K562 (cell line): ENCODE results near the gene UBA1. TPM values are rescaled to one million over a fixed set of nuclear protein-coding genes. Genes with fewer than 3 reads are reported as not detected.
A peak's percentile ranks its signal among the peaks of the same experiment; 100 is the strongest.

Experiments used
- ATAC-seq: fragments of 200-7000 bp; cut with Tn5 transposase; 3 replicates; pipeline ENCODE4 v1.9.1; 2020; ENCODE audit warnings: moderate library complexity
- BruUV-seq: library from RNA; stranded (reverse); fragments of 400-500 nt; replicated peaks from 2 replicates; lab custom pipeline; 2021; lab: Mats Ljungman, UMichigan
- CTCF ChIA-PET: fragments of 300-600 bp; formaldehyde crosslinking; extraction: SDS; loops from one replicate; lab custom pipeline; 2021; ENCODE audit warnings: low intra/inter-chr PET ratio; lab: Yijun Ruan, JAX
- POLR2A ChIA-PET: fragments of 300-600, 350-650 bp; sonication (Branson Sonifier 250); formaldehyde crosslinking; extraction: SDS; loops from one replicate; lab custom pipeline; 2021; ENCODE audit warnings: antibody characterized with exemption, inconsistent platforms; lab: Yijun Ruan, JAX
- DNase-seq, 4 experiments: peaks; one replicate each; pipeline versions ENCODE4 v3.0.0 to v3.0.0-alpha.2; 2011 to 2018; ENCODE audit warnings: low spot score in 3 of 4, mixed read lengths in 3 of 4; ENCODE audit errors: extremely low read depth in 1 of 4
- FAIRE-seq: peaks from 2 replicates; lab custom pipeline; 2011; peaks lifted over from hg19 to GRCh38; lab: Jason Lieb, UNC
- H2AFZ ChIP-seq: 2 replicates; pipeline ENCODE4 v1.6.0; 2011; ENCODE audit warnings: low read depth, low read length, control low read depth, inconsistent platforms
- H3K27ac ChIP-seq: fragments of 200-600 bp; 3 replicates; pipeline ENCODE4 v1.8.0; 2011; ENCODE audit warnings: low read depth, mild to moderate bottlenecking, control low read depth, inconsistent platforms, low read length, moderate library complexity, mixed read lengths; ENCODE audit errors: extremely low read depth
- H3K27me3 ChIP-seq, 2 experiments: fragments of 300-600 bp in 1 of 2; 2 replicates in 1 of 2; 3 replicates in 1 of 2; pipeline versions ENCODE4 v1.6.0 to v1.8.0; 2011; ENCODE audit warnings: inconsistent platforms in 2 of 2, low read length in 2 of 2, mild to moderate bottlenecking in 1 of 2, mixed read lengths in 1 of 2, moderate library complexity in 1 of 2; ENCODE audit not compliant: control insufficient read depth in 2 of 2, insufficient read depth in 2 of 2
- H3K36me3 ChIP-seq: fragments of 300-600 bp; 3 replicates; pipeline ENCODE4 v1.8.0; 2011; ENCODE audit warnings: mild to moderate bottlenecking, low read length, inconsistent platforms; ENCODE audit not compliant: control insufficient read depth, insufficient read depth
- H3K4me1 ChIP-seq, 2 experiments: fragments of 200-600 bp in 1 of 2; replicated peaks in 1 of 2; 2 replicates in 1 of 2; 3 replicates in 1 of 2; pipeline versions ENCODE4 v1.5.1 to v1.8.0; 2011; ENCODE audit warnings: inconsistent platforms in 2 of 2, low read length in 2 of 2, mild to moderate bottlenecking in 1 of 2, mixed read lengths in 1 of 2, moderate library complexity in 1 of 2; ENCODE audit not compliant: control insufficient read depth in 2 of 2, insufficient read depth in 2 of 2
- H3K4me2 ChIP-seq: 2 replicates; pipeline ENCODE4 v1.6.1; 2011; ENCODE audit warnings: low read length, control low read depth, inconsistent platforms, mixed read lengths; ENCODE audit not compliant: insufficient read depth
- H3K4me3 ChIP-seq: fragments of 200-600 bp; sonication (generic), shearing (Covaris generic); 2 replicates; pipeline ENCODE4 v1.5.1; 2016; ENCODE audit warnings: control low read depth, inconsistent platforms
- H3K79me2 ChIP-seq: fragments of 200-600 bp; 3 replicates; pipeline ENCODE4 v1.8.0; 2011; ENCODE audit warnings: low read length, inconsistent platforms; ENCODE audit not compliant: control insufficient read depth, insufficient read depth
- H3K9ac ChIP-seq, 2 experiments: 2 replicates each; pipeline versions ENCODE4 v1.6.0 to v1.6.1; 2011; ENCODE audit warnings: low read depth in 2 of 2, low read length in 2 of 2, control low read depth in 1 of 2, inconsistent platforms in 1 of 2, mild to moderate bottlenecking in 1 of 2, mixed read lengths in 1 of 2; ENCODE audit not compliant: insufficient read depth in 1 of 2
- H3K9me1 ChIP-seq: one replicate; pipeline ENCODE4 v1.6.0; 2011; ENCODE audit warnings: inconsistent platforms, mild to moderate bottlenecking, low read length, moderate library complexity; ENCODE audit not compliant: control insufficient read depth, insufficient read depth
- H3K9me3 ChIP-seq: replicated peaks from 2 replicates; pipeline ENCODE4 v1.5.1; 2011; ENCODE audit warnings: low read depth, low read length, inconsistent platforms; ENCODE audit not compliant: control insufficient read depth, insufficient read depth
- H4K20me1 ChIP-seq: replicated peaks from 2 replicates; pipeline ENCODE4 v1.6.1; 2011; ENCODE audit warnings: low read length, inconsistent platforms, mixed read lengths; ENCODE audit not compliant: control insufficient read depth, insufficient read depth
- HCFC1 ChIP-seq: IDR thresholded peaks from 2 replicates; pipeline ENCODE4 v1.6.1; 2012; ENCODE audit warnings: low read depth, low read length, improper control_type of control experiment
- NR2F6 ChIP-seq: fragments of 450-650 bp; formaldehyde crosslinking; IDR thresholded peaks from 2 replicates; pipeline ENCODE4 v1.4.0; 2020; ENCODE audit warnings: mild to moderate bottlenecking
- POLR2G ChIP-seq: fragments of 200-400 bp; formaldehyde crosslinking; IDR thresholded peaks from 2 replicates; pipeline ENCODE4 v1.6.1; 2017; ENCODE audit warnings: low read depth, mild to moderate bottlenecking, antibody characterized with exemption, low read length, moderate library complexity
- SETDB1 ChIP-seq: IDR thresholded peaks from one replicate; pipeline ENCODE4 v1.6.1; 2012; ENCODE audit warnings: low read length, control low read depth, inconsistent platforms
- ZNF512 ChIP-seq: IDR thresholded peaks from 2 replicates; pipeline ENCODE4 v1.6.1; 2016; ENCODE audit warnings: missing genetic modification characterization, missing compliant biosample characterization
- WGBS: fragments of 100-300 bp; shearing (Covaris generic); methylation state at CpG from one replicate; pipeline ENCODE4 v1.1.6; 2016; ENCODE audit warnings: low coverage, mixed read lengths; ENCODE audit not compliant: insufficient coverage; ENCODE audit errors: missing lambda C conversion rate; 5-methylcytosine and 5-hydroxymethylcytosine counted together
- in situ Hi-C: fragments of 300-500 bp; cut with MboI; formaldehyde crosslinking; loops from 4 replicates; pipeline ENCODE4 v1.15.0; 2018; ENCODE audit warnings: inconsistent platforms, mixed read lengths
- intact Hi-C: fragments of 100-400 bp; cut with micrococcal nuclease; formaldehyde crosslinking; loops from 2 replicates; pipeline ENCODE4 v1.14.2; 2022
- polyA plus RNA-seq, 8 experiments: library from polyadenylated mRNA; depleted of rRNA in 4 of 8; stranded (reverse) in 5 of 8; unstranded in 3 of 8; fragments of >200 nt; fragmentation: Nextera tagmentation in 2 of 8; fragmentation: Illumina TruSeq in 1 of 8; extraction: Ambion mirVana in 2 of 8; extraction: Trizol in 1 of 8; gene quantifications; 2 replicates each; pipeline versions ENCODE4 v1.2.1 to v1.2.3, GENCODE V29; 2011 to 2014; ENCODE audit warnings: inconsistent platforms in 1 of 8, missing spikeins in 1 of 8
- total RNA-seq, 7 experiments: library from RNA; depleted of rRNA in 6 of 7; stranded (reverse); fragments of >200 nt in 6 of 7; fragmentation: Illumina TruSeq in 2 of 7; extraction: Trizol in 2 of 7; gene quantifications; 2 replicates each; pipeline versions ENCODE4 v1.2.1 to v1.2.3, GENCODE V29; 2011 to 2021; ENCODE audit warnings: low replicate concordance in 1 of 7

Gene UBA1
- total and polyA plus RNA-seq, 9 of the 15 experiments (the other 6 are each of a cell fraction or from before 2014, with no cell fraction given) = 32.0 to 174 (median 93.6) TPM

- Histone ChIP-seq H3K9me3 (no peaks in the 10 kb centered on the region), H3K4me2 (no peak overlapping the region), H3K9ac (no peak overlapping the region), H3K4me1 (no peaks in the 10 kb centered on the region; a peak in 1 of 5 replicates), H3K79me2 (no peaks in the 10 kb centered on the region), H2AFZ (no peak overlapping the region), H3K36me3 (peaks cover 85% of the 10 kb centered on the region; the same call in 2 of the 3 replicates), H4K20me1 (peaks cover 4% of the 10 kb centered on the region), H3K9me1 (no peaks in the 10 kb centered on the region), H3K27me3 (no peaks in the 10 kb centered on the region), H3K4me3 (no peak overlapping the region), H3K27ac (no peak overlapping the region)
- intact Hi-C loops (no loop called here), in situ Hi-C loops (no loop called here)
- DNase-seq (no peak), ATAC-seq (no peak), FAIRE-seq (no peak)
- no TSS peak for BruUV-seq
- CTCF ChIA-PET = no interaction called here
- TF ChIP-seq POLR2G (peak; percentile 25; the same call in 1 of the 2 replicates), SETDB1 (no peak), HCFC1 (no peak)
- POLR2A ChIA-PET = interaction anchor here (0.7 kb wide), 1 partner anchor 605 kb away, joined by 4 read pairs; no protein-coding TSS in a partner anchor
- 98% methylated on average over 9 of the region's 18 CpGs for WGBS
Observed at GRCh38 chrX:47172971-47173792, 20.4 kb upstream of the UBA1 start.

GRCh38 chrX:47174376-47174775, 19.3 kb upstream of the UBA1 start:
- no peak for ATAC-seq
- Histone ChIP-seq H4K20me1 (peaks cover 4% of the 10 kb centered on the region), H3K9me1 (no peaks in the 10 kb centered on the region), H3K79me2 (no peaks in the 10 kb centered on the region), H3K36me3 (peaks cover 88% of the 10 kb centered on the region; the same call in 2 of the 3 replicates), H3K4me1 (no peaks in the 10 kb centered on the region; a peak in 1 of 5 replicates), H3K27me3 (no peaks in the 10 kb centered on the region), H3K4me3 (no peak overlapping the region), H2AFZ (no peak overlapping the region), H3K9ac (no peak overlapping the region), H3K27ac (no peak overlapping the region), H3K9me3 (no peaks in the 10 kb centered on the region), H3K4me2 (no peak overlapping the region)
- no peak for TF ChIP-seq NR2F6 (CRISPR knock-in tag)
- no peak for TF ChIP-seq ZNF512 (tag)
- BruUV-seq = no TSS peak
- ChIA-PET POLR2A (no interaction called here), CTCF (no interaction called here)
- 92% methylated on average over 10 of the region's 12 CpGs for WGBS
- FAIRE-seq = no peak
- intact Hi-C loops = no loop called here
- DNase-seq = no peak
- in situ Hi-C loops = no loop called here
